NCI-H345 treated with DMSO at 0.1 percent for 48 hours (cell line): ENCODE data around the gene HIPK3.
A peak's percentile ranks its signal among the peaks of the same experiment; 100 is the strongest.
"Not testable (repeated sequence)": the region's sequence is repeated elsewhere in the genome, so short reads cannot be mapped to it uniquely, and the experiment has no call there.

ENCODE experiments used
- DNase-seq: peaks from one replicate; lab custom pipeline; 2025; ENCODE audit not compliant: unreplicated experiment; lab: John Stamatoyannopoulos, UW

The HIPK3 gene

DNA sequence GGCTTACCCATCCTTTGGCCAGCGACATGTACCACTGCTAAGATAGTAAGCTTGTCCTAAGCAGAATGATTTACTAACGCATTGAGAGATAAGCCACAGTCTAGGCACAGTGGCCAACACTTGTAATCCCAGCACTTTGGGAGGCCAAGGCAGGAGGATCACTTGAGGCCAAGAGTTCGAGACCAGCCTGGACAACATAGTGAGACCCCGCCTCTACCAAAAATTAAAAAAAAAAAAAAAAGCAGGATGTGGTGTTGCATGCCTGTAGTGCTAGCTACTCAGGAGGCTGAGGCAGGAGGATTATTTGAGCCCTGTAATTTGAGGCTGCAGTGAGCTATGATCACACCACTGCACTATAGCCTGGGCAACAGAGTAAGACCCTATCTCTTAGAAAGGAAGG lies 93.1 kb downstream of the HIPK3 start:
- DNase-seq = no peak

DNA sequence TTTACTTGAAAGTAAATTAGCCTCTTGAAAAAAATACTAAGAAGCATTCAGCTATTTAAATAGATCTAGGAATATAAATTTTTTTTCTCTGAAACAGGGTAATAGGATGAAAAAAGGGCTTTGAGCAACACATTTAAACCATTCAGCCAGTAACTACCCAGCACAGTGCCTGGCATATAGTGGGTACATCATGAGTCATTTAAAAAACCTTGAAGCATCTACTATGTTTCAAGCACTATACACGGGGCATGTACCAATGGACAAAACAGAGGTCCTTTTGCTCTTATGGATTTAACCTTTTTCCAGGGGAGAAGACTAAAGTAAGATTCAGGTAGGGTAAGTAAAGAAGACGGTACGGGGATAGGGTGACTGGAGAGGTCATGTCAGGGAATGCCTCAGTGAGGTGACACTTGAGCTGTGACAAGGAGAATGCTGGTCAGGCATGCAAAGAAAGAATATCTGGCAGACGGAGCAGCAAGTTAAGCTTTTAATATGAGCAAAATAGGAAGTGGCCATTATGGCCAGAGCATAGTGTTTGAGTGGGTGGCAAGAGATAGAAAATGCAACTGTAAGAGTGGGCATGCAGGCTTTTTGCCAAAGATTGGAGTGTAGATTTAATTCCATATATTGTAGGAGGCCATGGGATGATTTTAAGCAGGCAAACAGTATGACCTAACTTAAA lies 101.1 kb downstream of the HIPK3 start:
- no peak for DNase-seq

DNA sequence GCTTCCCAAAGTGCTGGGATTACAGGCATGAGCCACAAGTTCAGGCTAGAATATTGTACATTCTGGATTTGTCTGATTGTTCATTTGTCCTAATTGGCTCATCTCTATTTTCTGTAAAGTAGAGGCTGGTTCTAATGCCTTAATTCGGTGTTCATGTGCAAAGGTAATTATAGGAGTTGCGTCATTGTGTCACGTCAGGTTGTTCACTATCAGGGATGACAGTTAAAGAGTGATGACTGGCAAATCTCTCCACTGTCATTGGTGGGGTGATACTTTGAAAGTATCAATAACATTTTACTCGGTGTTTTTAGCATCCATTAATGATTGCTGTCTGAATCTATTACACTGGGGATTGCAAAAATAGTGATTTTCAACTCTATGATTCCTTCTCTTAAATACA lies 103.5 kb downstream of the HIPK3 start:
- DNase-seq = no peak

DNA sequence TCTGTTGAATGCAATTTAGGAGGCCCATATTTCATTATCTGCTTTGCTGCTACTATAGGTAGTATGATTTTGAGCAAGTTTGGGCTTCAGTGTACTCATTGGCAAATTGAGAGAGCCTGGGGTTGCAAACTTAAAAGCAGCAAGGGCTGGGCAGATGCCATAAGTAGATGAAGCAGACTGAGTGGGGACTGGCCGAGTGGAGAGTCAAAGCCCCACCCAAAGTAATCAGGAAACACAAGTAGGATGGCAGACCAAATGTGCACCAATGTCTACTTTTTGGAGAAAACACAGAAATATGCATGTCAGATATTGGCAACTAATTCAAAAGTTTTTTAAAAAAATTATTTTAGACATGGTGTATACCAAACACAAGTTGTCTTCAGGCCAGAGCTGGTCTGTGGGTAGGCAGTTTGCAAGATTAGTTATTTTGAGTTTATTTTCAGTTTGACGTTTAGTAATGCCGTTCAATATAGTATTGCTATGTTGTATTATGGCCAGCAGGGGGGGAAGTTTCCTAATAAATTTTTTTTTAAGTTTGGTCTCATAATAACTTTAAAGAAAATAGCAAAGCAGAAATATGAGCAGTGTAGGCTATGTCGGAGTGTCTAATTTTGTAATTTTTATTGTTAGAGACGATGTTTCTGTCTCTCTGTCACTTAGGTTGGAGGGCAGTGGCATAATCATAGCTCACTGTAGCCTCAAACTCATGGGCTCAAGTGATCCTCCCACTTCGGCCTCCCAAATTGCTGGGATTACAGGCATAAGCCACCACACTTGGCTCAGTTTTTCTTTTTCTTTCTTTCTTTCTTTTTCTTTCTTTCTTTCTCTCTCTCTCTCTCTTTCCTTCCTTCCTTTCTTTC lies 105.1 kb downstream of the HIPK3 start:
- peak; percentile 41 for DNase-seq

DNA sequence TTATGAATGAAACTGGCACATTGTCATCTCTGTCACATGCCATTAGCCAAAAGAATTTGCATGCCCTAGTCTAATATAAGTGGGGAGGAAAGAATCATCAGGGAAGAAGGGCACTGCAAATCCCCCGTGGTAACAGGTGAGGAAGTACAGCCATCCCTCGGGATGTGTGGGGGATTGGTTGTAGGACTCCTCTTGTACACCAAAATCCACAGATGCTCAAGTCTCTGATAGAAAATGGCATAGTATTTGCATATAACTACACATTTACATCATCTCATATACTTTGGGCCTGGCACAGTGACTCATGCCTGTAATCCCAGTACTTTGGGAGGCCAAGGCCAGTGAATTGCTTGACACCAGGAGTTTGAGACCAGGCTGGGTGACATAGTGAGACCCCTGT lies 109.7 kb downstream of the HIPK3 start:
- no peak for DNase-seq

DNA sequence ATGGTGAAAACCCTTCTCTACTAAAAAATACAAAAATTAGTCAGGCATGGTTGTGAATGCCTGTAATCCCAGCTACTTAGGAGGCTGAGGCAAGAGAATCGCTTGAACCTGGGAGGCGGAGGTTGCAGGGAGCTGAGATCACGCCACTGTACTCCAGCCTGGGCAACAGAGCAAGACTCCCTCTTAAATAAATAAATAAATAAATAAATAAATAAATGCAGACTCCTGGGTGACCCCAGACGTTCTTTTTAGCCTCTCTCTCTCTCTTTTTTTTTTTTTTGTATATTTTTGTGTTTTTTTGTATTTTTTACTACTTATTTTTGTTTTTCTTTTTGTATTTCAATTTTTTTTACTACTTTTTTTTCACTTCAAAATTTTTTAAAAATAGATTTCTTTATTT lies 111.3 kb downstream of the HIPK3 start:
- DNase-seq = not testable (repeated sequence)

DNA sequence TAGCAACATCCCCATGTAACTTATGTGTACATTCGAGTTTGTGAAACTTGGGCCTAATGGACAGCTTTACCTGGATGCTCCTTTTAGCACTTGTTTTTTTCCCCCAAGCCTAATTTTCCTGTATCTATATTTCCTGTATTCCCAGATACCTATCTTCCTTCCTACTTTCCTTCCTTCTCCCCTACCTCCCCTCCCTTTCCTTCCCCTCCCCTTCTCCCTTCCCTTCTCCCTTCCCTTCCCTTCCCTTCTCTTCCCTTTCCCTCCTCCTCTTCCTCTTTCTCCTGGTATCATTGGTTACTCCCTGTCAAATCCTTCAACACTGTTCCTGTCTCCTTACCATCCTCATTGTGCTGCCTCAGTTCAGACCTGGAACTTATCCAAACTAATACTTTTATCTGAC lies 111.8 kb downstream of the HIPK3 start:
- no peak for DNase-seq

DNA sequence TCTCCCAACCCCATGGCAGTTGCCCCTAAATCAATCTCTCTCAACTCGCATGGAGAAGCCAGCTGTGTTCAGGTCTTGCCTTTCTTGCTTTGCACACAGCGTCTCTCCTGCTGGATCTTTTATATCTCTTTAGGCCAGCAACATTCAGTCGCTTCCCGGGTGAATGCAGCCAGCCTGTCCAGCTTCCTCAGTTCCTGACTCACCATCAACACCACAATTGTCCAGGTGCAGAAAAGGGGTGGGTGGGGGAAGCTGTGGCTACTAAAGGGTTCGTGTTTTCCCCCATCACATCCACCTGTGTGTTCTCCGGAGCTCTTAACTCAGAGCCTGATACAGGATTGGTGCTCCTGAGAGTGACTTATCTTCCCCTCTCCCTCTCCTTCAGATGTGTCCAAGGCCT lies 116.5 kb downstream of the HIPK3 start:
- no peak for DNase-seq

DNA sequence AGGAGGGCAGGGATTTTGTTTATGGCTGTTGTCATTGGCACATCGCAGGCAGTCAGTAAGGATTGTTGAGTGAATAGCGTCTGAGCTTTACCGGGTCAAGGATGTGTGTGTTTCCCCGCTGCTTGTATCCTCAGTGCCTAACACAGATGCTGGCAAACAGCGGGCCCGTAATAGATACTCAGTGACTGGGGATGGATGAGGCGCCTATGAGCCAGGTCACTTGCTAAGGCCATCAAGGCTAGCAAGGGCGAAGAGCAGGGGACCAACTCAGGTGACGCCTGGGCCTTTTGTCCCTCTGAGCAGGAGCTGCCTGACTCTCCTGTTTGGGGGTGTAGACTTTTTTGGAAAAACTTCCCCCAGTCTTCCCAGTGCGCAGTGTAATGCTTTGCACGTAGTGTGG lies 118.1 kb downstream of the HIPK3 start:
- DNase-seq = no peak

DNA sequence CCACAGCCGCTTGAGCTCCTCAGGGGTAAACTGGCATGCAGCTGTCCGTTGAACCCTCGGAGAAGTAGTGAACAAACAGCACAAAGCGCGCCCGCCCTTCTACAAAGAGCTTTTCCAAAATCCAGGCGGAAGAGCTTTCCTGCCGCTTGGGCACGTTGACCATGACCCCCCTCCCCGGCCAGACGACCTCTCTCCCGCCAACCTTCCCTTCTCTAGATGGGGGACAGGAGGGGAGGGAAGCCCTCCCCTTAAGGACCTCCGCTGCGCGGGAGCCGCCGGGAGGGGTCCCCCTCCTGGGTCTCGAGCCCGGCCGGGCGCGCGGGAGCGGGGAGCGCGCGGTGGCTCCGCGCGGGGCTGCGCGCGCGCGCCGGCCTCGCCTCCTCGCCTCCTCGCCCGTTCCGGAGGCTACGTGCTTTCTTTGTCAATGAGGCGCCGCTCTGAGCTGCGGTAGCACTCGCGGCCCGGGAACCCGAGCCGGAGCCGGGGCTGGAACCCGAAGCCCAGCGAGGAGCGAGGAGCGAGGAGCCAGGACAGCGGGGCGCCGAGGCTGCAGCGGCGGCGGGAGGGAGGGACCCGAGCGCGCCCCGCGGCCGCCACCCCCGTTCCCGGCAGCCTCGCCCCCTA lies 118.6 kb downstream of the HIPK3 start, which contains the start of gene KIAA1549L:
KIAA1549L (plus strand) TSS at position 421 of the 624 bp plus-strand sequence.
- peak; percentile 21 for DNase-seq

DNA sequence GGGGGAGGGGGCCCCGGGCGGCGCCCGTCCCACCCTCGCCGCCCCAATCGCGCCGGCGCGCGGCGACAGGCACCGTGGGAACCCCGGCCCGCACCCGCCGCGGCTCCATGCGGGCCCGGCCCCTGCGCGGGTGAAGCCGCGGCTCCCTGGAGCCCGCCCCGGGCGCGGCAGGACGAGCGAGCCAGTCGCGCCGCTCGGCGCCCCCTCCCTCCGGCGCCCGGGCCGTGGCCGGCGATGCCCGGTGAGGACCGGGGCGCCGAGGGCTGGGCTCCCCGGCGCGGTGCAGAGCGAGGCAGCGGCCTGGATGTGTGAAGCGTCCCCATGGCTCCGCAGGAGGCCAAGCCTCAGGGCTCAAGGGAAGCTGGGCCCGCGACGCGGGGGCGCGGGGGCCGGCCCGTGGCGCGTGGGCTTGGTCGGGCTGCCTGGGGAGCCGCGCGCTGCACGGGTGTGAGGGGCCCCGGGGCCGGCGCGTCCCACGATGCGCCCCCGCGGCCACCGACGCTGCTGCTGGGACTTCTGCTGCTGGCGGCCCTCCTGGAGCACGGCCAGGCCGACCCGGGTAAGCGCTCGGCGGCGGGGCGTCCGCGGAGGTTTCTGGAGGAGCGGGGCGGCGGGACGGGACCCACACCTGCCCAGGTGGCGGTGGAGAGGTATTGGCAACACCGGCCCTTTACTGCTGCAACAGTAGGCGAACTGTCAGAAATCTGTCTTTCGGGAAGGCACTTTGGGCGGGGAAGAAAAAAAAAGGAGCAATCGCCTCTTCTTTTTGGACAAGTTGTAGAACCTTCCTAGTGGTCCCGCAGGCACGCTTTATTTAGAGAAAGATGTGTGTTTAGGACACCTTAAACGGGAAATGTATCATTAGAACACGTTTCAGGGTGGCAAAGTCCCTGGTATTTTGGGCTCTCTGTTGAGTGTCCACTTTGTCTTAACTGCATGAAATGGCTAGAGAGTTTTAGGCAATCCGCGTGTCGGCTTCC lies 119.4 kb downstream of the HIPK3 start:
- DNase-seq = peak; percentile 15

DNA sequence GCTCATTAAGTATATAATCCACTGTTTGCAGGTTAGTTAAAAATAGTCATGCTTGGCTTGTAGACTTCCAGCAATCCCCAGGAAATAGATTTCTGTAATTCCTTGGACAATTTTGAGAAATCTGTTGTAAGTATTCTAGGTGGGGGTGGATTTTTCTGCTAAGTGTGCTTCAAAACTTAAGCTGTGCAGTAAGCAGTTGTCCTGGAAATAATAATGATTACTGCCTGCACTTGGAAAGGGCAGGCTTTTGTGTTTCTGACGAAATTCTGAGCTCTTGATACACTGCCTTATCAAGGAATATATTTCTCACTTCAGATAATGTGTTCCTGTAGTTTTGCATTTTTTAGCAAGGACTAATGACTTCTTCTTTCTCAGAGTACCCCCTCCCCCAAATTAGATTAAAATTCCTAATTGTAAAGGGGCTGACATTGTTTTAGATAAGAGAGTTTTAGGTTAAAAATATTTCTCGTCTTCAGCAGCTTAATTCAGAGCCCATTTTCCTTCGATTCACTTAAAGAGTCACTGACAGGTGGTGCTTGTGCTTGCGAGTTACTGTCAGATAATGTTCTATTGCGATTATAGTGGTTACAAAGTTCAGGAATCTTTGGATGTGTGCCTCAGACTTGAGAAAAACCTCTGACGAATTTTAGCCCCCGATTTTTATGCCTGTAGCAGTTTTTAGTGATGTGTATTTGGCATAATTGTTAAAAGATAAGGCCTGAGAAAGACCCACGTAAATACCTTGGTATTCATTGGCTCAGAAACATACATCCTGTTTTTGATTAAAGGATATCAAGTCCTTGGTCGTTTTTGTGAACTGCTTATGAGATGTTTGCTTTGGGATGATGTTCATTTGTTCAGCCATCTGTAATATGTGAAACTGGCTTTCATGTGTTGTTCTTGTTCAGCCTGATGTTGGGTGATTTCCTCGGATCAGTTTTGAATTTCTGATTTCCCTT lies 120.5 kb downstream of the HIPK3 start:
- DNase-seq = no peak

DNA sequence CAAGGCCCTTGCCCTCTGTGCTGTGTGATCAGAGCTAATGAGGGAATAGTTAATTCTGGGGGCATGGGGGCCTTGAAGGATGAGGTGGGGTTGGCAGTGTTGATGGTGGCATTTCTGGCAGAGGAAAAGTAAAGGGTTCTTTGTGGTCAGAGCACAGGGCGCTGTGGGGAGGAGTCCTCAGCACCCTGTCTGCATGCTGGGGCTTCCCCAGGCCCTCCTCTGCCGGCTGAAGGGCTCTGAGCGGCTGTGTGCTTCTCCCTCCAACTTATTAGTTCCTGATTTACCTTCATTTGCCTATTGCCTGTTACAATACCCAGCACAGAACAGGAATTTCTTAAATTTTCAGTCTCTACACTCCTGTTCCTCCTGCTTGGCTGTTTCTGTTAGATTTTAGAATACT lies 122.8 kb downstream of the HIPK3 start:
- no peak for DNase-seq

DNA sequence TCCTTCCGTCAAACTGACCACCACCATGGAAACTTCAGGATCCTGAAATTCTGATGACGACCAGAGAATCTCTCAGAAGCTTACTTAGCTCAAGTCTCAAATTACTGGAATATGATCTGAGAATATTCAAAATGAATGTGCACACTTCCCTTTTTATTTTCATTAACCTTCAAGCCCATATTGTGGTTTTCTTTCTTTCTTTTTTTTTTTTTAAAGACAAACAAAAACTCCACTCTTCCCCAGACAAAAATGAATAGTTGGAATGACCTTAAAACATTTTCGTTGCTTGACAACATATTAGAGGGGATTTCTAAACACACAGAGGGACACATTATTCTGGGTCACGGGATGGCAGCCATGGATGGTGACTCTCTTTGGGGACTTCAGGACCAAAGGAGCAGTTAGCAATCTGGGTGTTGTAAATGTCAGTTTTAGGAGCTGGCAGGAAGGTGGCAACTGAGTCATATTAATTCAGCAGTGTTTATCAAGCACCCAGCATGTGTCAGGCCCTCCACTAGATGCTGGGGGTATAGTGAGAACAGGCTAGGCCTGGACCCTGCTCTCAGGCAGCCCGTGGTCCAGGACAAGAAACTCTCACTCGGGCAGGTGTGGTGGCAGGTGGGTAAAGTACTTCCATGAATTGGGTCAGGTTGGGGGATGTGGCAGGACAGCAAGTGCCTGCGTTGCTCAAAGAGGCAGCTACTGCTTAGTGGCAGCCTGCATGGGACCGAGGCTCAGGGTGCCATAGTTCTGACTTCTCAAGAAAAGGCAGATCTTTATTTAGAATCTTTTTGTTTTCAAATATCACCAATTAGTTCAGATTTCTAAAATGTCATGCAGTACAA lies 126.1 kb downstream of the HIPK3 start:
- DNase-seq = no peak

DNA sequence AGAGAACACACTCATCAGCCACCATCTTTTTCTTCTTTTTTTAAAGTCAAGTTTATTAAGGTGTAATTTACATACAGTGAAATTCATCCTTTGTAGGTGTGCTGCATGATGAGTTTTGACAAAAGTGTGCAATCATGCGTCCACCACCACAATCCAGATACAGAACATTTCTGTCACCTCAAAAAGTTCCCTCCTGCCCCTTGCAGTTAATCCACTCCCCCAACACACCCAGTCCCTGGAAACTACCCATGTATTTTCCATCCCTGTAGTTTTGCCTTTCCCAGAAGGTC lies 126.7 kb downstream of the HIPK3 start:
- DNase-seq = no peak

DNA sequence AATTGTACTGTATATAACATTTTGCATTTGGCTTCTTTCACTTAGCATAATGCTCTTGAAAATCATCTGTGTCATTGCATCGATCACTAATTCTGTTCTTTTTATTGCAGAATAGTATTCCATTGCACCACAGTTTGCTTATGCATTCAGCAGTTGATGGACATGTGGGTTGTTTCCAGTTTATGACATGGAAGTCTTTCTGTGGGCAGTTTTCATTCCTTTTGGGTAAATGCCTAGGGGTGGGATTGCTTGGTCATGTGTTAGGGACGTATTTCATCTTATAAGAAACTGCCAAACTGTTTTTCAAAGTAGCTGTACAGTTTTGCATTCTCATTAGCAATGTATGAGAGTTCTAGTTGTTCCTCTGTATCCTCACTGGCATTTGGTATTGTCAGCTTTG lies 127.0 kb downstream of the HIPK3 start:
- no peak for DNase-seq

DNA sequence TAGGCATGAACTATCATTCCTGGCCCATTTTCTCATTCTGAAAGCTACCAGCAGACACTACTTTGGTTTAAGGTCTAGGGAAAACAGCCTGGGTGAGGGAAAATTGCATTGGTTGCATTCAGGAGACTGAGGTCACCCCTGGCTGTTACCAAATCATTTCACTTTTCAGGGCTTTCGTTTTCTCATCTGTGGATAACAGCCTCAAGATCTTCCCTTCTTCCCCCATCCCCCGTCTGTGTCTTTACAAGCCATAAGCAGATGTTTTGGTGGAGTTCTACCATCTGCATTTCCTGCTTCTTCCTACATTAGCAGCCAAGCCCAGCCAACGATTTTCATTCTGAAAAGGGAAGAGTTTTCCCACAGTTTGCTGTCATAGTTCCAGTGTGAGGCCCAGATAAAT lies 130.4 kb downstream of the HIPK3 start:
- no peak for DNase-seq

DNA sequence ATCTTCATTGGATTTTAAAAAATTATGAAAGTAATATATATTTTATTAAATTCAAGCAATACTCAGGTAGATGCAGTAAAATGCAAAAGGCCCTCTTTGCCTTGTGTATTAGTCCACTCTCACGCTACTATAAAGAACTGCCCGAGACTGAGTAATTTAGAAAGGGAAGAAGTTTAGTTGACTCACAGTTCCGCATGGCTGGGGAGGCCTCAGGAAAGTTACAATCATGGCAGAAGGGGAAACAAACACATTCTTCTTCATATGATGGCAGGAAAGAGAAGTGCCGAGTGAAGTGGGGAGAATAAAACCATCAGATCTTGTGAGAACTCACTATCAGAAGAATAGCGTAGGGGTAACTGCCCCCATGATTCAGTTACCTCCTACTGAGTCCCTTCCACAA lies 130.8 kb downstream of the HIPK3 start:
- DNase-seq = no peak
